A549 (cell line): ENCODE measurements around the gene FLVCR2. TPM values are rescaled to one million over a fixed set of nuclear protein-coding genes. Genes with fewer than 3 reads are reported as not detected.
A peak's percentile ranks its signal among the peaks of the same experiment; 100 is the strongest.

Source experiments
- ATAC-seq, 2 experiments: fragments of 200-7000 bp in 1 of 2; fragments of >200 bp in 1 of 2; cut with Nextera tagmentation in 1 of 2; cut with Tn5 transposase in 1 of 2; 3 replicates each; pipeline versions ENCODE4 v1.8.0 to v1.9.1; 2018 to 2020; ENCODE audit warnings: mild to moderate bottlenecking in 1 of 2, moderate library complexity in 1 of 2
- CTCF ChIA-PET: fragments of 300-600 bp; sonication (Branson Sonifier 250); formaldehyde crosslinking; extraction: SDS; loops from one replicate; lab custom pipeline; 2021; ENCODE audit warnings: antibody characterized with exemption, inconsistent platforms; lab: Yijun Ruan, JAX
- POLR2A ChIA-PET: fragments of 350-600 bp; formaldehyde crosslinking; extraction: SDS; loops from one replicate; lab custom pipeline; 2021; ENCODE audit warnings: antibody characterized with exemption, inconsistent platforms; lab: Yijun Ruan, JAX
- DNase-seq, 2 experiments: peaks; one replicate each; pipeline versions ENCODE4 v3.0.0 to v3.0.0-alpha.2; 2011 to 2016; ENCODE audit warnings: low read depth in 1 of 2, low spot score in 1 of 2
- FAIRE-seq: peaks from 2 replicates; lab custom pipeline; 2011; peaks lifted over from hg19 to GRCh38; lab: Jason Lieb, UNC
- H3K27ac ChIP-seq, 2 experiments: fragments of >200 bp; sonication (Bioruptor Twin); formaldehyde crosslinking; 3 replicates each; pipeline ENCODE4 v1.5.1; 2016 to 2017
- H3K4me1 ChIP-seq: fragments of >200 bp; sonication (Bioruptor Twin); formaldehyde crosslinking; 3 replicates; pipeline ENCODE4 v1.6.1; 2016
- H3K4me2 ChIP-seq: fragments of >200 bp; sonication (Bioruptor Twin); formaldehyde crosslinking; 3 replicates; pipeline ENCODE4 v1.6.1; 2016
- H3K4me3 ChIP-seq: fragments of >200 bp; sonication (Bioruptor Twin); formaldehyde crosslinking; 3 replicates; pipeline ENCODE4 v1.5.1; 2016
- H3K9me3 ChIP-seq: fragments of >200 bp; sonication (Bioruptor Twin); formaldehyde crosslinking; 3 replicates; pipeline ENCODE4 v1.6.1; 2016
- CBX2 ChIP-seq: fragments of 200-600 bp; sonication (generic); IDR thresholded peaks from 2 replicates; pipeline ENCODE4 v1.6.1; 2016; ENCODE audit warnings: low read depth, mild to moderate bottlenecking, borderline replicate concordance
- CBX8 ChIP-seq: fragments of 200-600 bp; sonication (generic); IDR thresholded peaks from 2 replicates; pipeline ENCODE4 v1.6.1; 2016
- CEBPB ChIP-seq, 2 experiments: fragments of >200 bp in 1 of 2; sonication (Bioruptor Twin) in 1 of 2; formaldehyde crosslinking in 1 of 2; IDR thresholded peaks; 2 replicates each; pipeline ENCODE4 v1.6.1; 2012 to 2016
- CHD2 ChIP-seq: fragments of 150-350 bp; IDR thresholded peaks from 2 replicates; pipeline ENCODE4 v1.6.1; 2014; ENCODE audit warnings: low read length; ENCODE audit not compliant: partially characterized antibody
- EHF ChIP-seq: fragments of 250-450 bp; sonication (Bioruptor Pico); IDR thresholded peaks from 2 replicates; pipeline ENCODE4 v1.5.0; 2020; ENCODE audit warnings: mild to moderate bottlenecking
- EHMT2 ChIP-seq: fragments of 200-600 bp; sonication (generic); IDR thresholded peaks from 2 replicates; pipeline ENCODE4 v1.6.1; 2016; ENCODE audit warnings: antibody characterized with exemption, low read depth, mild to moderate bottlenecking, moderate library complexity
- EP300 ChIP-seq, 2 experiments: fragments of >200 bp; sonication (Bioruptor Twin); formaldehyde crosslinking; IDR thresholded peaks; 2 replicates in 1 of 2; 3 replicates in 1 of 2; pipeline ENCODE4 v1.6.1; 2016 to 2017
- ESRRA ChIP-seq: fragments of 150-350 bp; IDR thresholded peaks from 2 replicates; pipeline ENCODE4 v1.6.1; 2014; ENCODE audit warnings: mild to moderate bottlenecking, low read length, borderline replicate concordance
- GATA3 ChIP-seq: IDR thresholded peaks from 2 replicates; pipeline ENCODE4 v1.6.1; 2012; ENCODE audit warnings: borderline replicate concordance
- HOXA7 ChIP-seq: fragments of 250-450 bp; sonication (Bioruptor Pico); IDR thresholded peaks from 2 replicates; pipeline ENCODE4 v1.5.0; 2020; ENCODE audit warnings: mild to moderate bottlenecking, moderate library complexity
- HOXB13 ChIP-seq: fragments of 250-450 bp; sonication (Bioruptor Pico); IDR thresholded peaks from 2 replicates; pipeline ENCODE4 v1.5.0; 2020; ENCODE audit warnings: low read depth, mild to moderate bottlenecking, moderate library complexity
- HOXB5 ChIP-seq: fragments of 250-450 bp; sonication (Bioruptor Pico); IDR thresholded peaks from 2 replicates; pipeline ENCODE4 v1.5.0; 2020; ENCODE audit warnings: mild to moderate bottlenecking, moderate library complexity
- JUN ChIP-seq, 2 experiments: fragments of >200 bp; sonication (Bioruptor Twin); formaldehyde crosslinking; IDR thresholded peaks; 2 replicates in 1 of 2; 3 replicates in 1 of 2; pipeline ENCODE4 v1.6.1; 2016 to 2017
- KDM1A ChIP-seq: fragments of 200-600 bp; sonication (generic); IDR thresholded peaks from 2 replicates; pipeline ENCODE4 v1.6.1; 2016; ENCODE audit warnings: low read depth, mild to moderate bottlenecking
- KDM5A ChIP-seq: fragments of 200-600 bp; sonication (generic); IDR thresholded peaks from 2 replicates; pipeline ENCODE4 v1.6.1; 2016; ENCODE audit warnings: antibody characterized with exemption, mild to moderate bottlenecking
- MAFK ChIP-seq: fragments of 450-650 bp; IDR thresholded peaks from 2 replicates; pipeline ENCODE4 v1.6.1; 2014; ENCODE audit not compliant: partially characterized antibody
- NFE2L2 ChIP-seq: fragments of 150-350 bp; conservative IDR thresholded peaks from 2 replicates; pipeline ENCODE4 v1.6.1; 2014; ENCODE audit warnings: low read length
- NR3C1 ChIP-seq: fragments of >200 bp; sonication (Bioruptor Twin); formaldehyde crosslinking; IDR thresholded peaks from 3 replicates; pipeline ENCODE4 v1.6.1; 2017
- RAD21 ChIP-seq, 2 experiments: fragments of >200 bp in 1 of 2; sonication (Bioruptor Twin) in 1 of 2; formaldehyde crosslinking in 1 of 2; IDR thresholded peaks in 1 of 2; conservative IDR thresholded peaks in 1 of 2; 2 replicates in 1 of 2; 3 replicates in 1 of 2; pipeline ENCODE4 v1.6.1; 2012 to 2018; ENCODE audit warnings: inconsistent platforms in 1 of 2
- RARB ChIP-seq: fragments of 250-450 bp; sonication (Bioruptor Pico); IDR thresholded peaks from 2 replicates; pipeline ENCODE4 v1.8.0; 2021; ENCODE audit warnings: mild to moderate bottlenecking, moderate library complexity
- RNF2 ChIP-seq: fragments of 200-600 bp; sonication (generic); IDR thresholded peaks from 2 replicates; pipeline ENCODE4 v1.6.1; 2016; ENCODE audit warnings: low read depth, mild to moderate bottlenecking, antibody characterized with exemption, moderate library complexity, borderline replicate concordance
- SMC3 ChIP-seq: fragments of >200 bp; sonication (Bioruptor Twin); formaldehyde crosslinking; IDR thresholded peaks from 3 replicates; pipeline ENCODE4 v1.6.1; 2018; ENCODE audit warnings: inconsistent platforms
- SREBF2 ChIP-seq: fragments of 450-650 bp; IDR thresholded peaks from 2 replicates; pipeline ENCODE4 v1.6.1; 2014; ENCODE audit warnings: mild to moderate bottlenecking, moderate library complexity
- TFCP2L1 ChIP-seq: fragments of 250-450 bp; sonication (Bioruptor Pico); IDR thresholded peaks from 2 replicates; pipeline ENCODE4 v1.5.0; 2021; ENCODE audit warnings: mild to moderate bottlenecking
- ZC3H11A ChIP-seq: fragments of 450-650 bp; IDR thresholded peaks from 2 replicates; pipeline ENCODE4 v1.6.1; 2014; ENCODE audit warnings: antibody characterized with exemption, mild to moderate bottlenecking
- ZNF302 ChIP-seq: fragments of 250-450 bp; sonication (Bioruptor Pico); IDR thresholded peaks from 2 replicates; pipeline ENCODE4 v1.9.0; 2021; ENCODE audit warnings: inconsistent platforms, mild to moderate bottlenecking, moderate library complexity
- WGBS: methylation state at CpG from one replicate; pipeline ENCODE4 v1.1.6; 2017; ENCODE audit errors: missing lambda C conversion rate; 5-methylcytosine and 5-hydroxymethylcytosine counted together
- polyA plus RNA-seq, 4 experiments: library from polyadenylated mRNA; depleted of rRNA in 3 of 4; stranded (reverse); fragments of >200 nt; fragmentation: RNase III in 1 of 4; extraction: RNeasy Plus Mini Kit Qiagen cat#74134 plus additional on column Dnase treatment in 1 of 4; gene quantifications; 2 replicates in 3 of 4; 3 replicates in 1 of 4; pipeline ENCODE4 v1.2.3, GENCODE V29; 2011 to 2017
- TF ChIP-seq, protein P1 (sequence below): fragments of >200 bp; sonication (Bioruptor Twin); formaldehyde crosslinking; IDR thresholded peaks from 2 replicates; pipeline ENCODE4 v1.6.1; 2016
- TF ChIP-seq, protein P2 (sequence below): IDR thresholded peaks from 2 replicates; pipeline ENCODE4 v1.6.1; 2012; ENCODE audit warnings: low read depth, borderline replicate concordance
- TF ChIP-seq, protein P3 (sequence below): fragments of 150-350 bp; IDR thresholded peaks from 2 replicates; pipeline ENCODE4 v1.6.1; 2014; ENCODE audit warnings: low read depth, mild to moderate bottlenecking, low read length
- TF ChIP-seq, protein P4 (sequence below): fragments of >200 bp; sonication (Bioruptor Twin); formaldehyde crosslinking; IDR thresholded peaks from 3 replicates; pipeline ENCODE4 v1.5.1; 2016
- TF ChIP-seq, protein P5 (sequence below): fragments of 250-450 bp; sonication (Bioruptor Pico); IDR thresholded peaks from 2 replicates; pipeline ENCODE4 v1.5.0; 2020; ENCODE audit warnings: low read depth, mild to moderate bottlenecking, moderate library complexity
- TF ChIP-seq, protein P6 (sequence below): fragments of >200 bp; sonication (Bioruptor Twin); formaldehyde crosslinking; IDR thresholded peaks from 3 replicates; pipeline ENCODE4 v1.6.1; 2016
- TF ChIP-seq, protein P7 (sequence below): fragments of 200-600 bp; sonication (generic); IDR thresholded peaks from 2 replicates; pipeline ENCODE4 v1.6.1; 2016; ENCODE audit warnings: antibody characterized with exemption, mild to moderate bottlenecking, moderate library complexity

FLVCR2 gene
- polyA plus RNA-seq, 2 of the 4 experiments (the other 2 are of a cell fraction) = 3.8 to 3.9 TPM

DNA sequence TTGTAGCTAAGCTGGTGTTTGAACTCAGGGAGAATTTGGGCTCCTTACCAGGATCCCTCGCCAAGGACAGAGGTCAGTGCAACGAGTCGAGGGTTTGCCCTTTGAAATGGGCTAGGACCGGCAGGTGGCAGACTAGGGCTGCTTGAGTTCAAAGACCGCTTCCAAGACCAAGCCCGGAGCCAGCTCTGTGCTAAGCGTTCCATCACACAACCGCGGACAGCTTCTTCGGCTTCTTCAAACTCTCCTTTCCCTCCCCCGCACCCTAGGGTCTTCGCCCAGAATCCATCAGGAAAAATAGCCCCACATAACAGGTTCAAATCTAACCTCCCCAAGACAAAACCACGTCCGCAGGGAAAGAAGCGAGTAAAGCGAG, 705 bp upstream of the FLVCR2 start:
- Histone ChIP-seq H3K4me1 (peaks cover 8% of the 10 kb centered on the region), H3K27ac (peak overlapping the region; percentile 75 to 79), H3K4me3 (peak overlapping the region; percentile 53), H3K4me2 (peak overlapping the region; percentile 93), H3K9me3 (no peaks in the 10 kb centered on the region)
- CTCF ChIA-PET = interaction anchor here (0.6 to 13.7 kb wide), 65 partner anchors 9 to 652 kb away, joined by 3 to 546 read pairs (median 4); partner anchors contain the start of genes ERG28, TGFB3 and TTLL5
- under 1% methylated on average over 16 of the region's 16 CpGs for WGBS
- POLR2A ChIA-PET = interaction anchor here (1.0 to 2.2 kb wide), 7 partner anchors 18 to 126 kb away, joined by 3 to 14 read pairs (median 7); partner anchors contain the start of genes ERG28 and TTLL5
- no peak for FAIRE-seq
- peak; percentile 86 to 90 for DNase-seq
- peak; percentile 90 to 96 for ATAC-seq
- no peak for TF ChIP-seq NFE2L2
- no peak for TF ChIP-seq JUN (IDR thresholded peaks at IDR 0.05)
- TF ChIP-seq, protein P1, sequence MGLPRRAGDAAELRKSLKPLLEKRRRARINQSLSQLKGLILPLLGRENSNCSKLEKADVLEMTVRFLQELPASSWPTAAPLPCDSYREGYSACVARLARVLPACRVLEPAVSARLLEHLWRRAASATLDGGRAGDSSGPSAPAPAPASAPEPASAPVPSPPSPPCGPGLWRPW = no peak
- TF ChIP-seq, protein P2, sequence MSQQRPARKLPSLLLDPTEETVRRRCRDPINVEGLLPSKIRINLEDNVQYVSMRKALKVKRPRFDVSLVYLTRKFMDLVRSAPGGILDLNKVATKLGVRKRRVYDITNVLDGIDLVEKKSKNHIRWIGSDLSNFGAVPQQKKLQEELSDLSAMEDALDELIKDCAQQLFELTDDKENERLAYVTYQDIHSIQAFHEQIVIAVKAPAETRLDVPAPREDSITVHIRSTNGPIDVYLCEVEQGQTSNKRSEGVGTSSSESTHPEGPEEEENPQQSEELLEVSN = peak; percentile 10; the same call in 1 of the 2 replicates
- TF ChIP-seq RNF2 = no peak
- TF ChIP-seq EP300 (IDR thresholded peaks at IDR 0.05) = no peak
- TF ChIP-seq, protein P3, sequence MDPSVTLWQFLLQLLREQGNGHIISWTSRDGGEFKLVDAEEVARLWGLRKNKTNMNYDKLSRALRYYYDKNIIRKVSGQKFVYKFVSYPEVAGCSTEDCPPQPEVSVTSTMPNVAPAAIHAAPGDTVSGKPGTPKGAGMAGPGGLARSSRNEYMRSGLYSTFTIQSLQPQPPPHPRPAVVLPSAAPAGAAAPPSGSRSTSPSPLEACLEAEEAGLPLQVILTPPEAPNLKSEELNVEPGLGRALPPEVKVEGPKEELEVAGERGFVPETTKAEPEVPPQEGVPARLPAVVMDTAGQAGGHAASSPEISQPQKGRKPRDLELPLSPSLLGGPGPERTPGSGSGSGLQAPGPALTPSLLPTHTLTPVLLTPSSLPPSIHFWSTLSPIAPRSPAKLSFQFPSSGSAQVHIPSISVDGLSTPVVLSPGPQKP = no peak
- no peak for TF ChIP-seq ZC3H11A
- TF ChIP-seq HOXB5 (CRISPR knock-in tag) = no peak
- no peak for TF ChIP-seq EHMT2
- TF ChIP-seq ZNF302 (CRISPR knock-in tag) = no peak
- peak; percentile 74 for TF ChIP-seq ESRRA
- TF ChIP-seq GATA3 = no peak
- TF ChIP-seq, protein P4, sequence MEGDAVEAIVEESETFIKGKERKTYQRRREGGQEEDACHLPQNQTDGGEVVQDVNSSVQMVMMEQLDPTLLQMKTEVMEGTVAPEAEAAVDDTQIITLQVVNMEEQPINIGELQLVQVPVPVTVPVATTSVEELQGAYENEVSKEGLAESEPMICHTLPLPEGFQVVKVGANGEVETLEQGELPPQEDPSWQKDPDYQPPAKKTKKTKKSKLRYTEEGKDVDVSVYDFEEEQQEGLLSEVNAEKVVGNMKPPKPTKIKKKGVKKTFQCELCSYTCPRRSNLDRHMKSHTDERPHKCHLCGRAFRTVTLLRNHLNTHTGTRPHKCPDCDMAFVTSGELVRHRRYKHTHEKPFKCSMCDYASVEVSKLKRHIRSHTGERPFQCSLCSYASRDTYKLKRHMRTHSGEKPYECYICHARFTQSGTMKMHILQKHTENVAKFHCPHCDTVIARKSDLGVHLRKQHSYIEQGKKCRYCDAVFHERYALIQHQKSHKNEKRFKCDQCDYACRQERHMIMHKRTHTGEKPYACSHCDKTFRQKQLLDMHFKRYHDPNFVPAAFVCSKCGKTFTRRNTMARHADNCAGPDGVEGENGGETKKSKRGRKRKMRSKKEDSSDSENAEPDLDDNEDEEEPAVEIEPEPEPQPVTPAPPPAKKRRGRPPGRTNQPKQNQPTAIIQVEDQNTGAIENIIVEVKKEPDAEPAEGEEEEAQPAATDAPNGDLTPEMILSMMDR = peak; percentile 86
- TF ChIP-seq, protein P5, sequence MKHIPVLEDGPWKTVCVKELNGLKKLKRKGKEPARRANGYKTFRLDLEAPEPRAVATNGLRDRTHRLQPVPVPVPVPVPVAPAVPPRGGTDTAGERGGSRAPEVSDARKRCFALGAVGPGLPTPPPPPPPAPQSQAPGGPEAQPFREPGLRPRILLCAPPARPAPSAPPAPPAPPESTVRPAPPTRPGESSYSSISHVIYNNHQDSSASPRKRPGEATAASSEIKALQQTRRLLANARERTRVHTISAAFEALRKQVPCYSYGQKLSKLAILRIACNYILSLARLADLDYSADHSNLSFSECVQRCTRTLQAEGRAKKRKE (CRISPR knock-in tag) = no peak; the same call in 1 of the 2 replicates
- no peak for TF ChIP-seq HOXA7 (CRISPR knock-in tag)
- TF ChIP-seq HOXB13 = no peak
- no peak for TF ChIP-seq EHF (CRISPR knock-in tag)
- TF ChIP-seq CEBPB (IDR thresholded peaks at IDR 0.05) = no peak
- no peak for TF ChIP-seq CBX2
- TF ChIP-seq CHD2 = no peak
- TF ChIP-seq SREBF2 = no peak
- TF ChIP-seq, protein P6, sequence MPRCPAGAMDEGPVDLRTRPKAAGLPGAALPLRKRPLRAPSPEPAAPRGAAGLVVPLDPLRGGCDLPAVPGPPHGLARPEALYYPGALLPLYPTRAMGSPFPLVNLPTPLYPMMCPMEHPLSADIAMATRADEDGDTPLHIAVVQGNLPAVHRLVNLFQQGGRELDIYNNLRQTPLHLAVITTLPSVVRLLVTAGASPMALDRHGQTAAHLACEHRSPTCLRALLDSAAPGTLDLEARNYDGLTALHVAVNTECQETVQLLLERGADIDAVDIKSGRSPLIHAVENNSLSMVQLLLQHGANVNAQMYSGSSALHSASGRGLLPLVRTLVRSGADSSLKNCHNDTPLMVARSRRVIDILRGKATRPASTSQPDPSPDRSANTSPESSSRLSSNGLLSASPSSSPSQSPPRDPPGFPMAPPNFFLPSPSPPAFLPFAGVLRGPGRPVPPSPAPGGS = no peak
- no peak for TF ChIP-seq NR3C1
- peak; percentile 92 to 93 for TF ChIP-seq RAD21 (conservative IDR thresholded peaks at IDR 0.05 in 1 of 2, IDR thresholded peaks at IDR 0.05 in 1 of 2)
- TF ChIP-seq KDM5A = no peak
- TF ChIP-seq SMC3 = peak; percentile 95
- TF ChIP-seq KDM1A = no peak
- TF ChIP-seq MAFK = no peak
- TF ChIP-seq TFCP2L1 (CRISPR knock-in tag) = no peak
- TF ChIP-seq CBX8 = no peak
- TF ChIP-seq RARB (CRISPR knock-in tag) = no peak
- TF ChIP-seq, protein P7, sequence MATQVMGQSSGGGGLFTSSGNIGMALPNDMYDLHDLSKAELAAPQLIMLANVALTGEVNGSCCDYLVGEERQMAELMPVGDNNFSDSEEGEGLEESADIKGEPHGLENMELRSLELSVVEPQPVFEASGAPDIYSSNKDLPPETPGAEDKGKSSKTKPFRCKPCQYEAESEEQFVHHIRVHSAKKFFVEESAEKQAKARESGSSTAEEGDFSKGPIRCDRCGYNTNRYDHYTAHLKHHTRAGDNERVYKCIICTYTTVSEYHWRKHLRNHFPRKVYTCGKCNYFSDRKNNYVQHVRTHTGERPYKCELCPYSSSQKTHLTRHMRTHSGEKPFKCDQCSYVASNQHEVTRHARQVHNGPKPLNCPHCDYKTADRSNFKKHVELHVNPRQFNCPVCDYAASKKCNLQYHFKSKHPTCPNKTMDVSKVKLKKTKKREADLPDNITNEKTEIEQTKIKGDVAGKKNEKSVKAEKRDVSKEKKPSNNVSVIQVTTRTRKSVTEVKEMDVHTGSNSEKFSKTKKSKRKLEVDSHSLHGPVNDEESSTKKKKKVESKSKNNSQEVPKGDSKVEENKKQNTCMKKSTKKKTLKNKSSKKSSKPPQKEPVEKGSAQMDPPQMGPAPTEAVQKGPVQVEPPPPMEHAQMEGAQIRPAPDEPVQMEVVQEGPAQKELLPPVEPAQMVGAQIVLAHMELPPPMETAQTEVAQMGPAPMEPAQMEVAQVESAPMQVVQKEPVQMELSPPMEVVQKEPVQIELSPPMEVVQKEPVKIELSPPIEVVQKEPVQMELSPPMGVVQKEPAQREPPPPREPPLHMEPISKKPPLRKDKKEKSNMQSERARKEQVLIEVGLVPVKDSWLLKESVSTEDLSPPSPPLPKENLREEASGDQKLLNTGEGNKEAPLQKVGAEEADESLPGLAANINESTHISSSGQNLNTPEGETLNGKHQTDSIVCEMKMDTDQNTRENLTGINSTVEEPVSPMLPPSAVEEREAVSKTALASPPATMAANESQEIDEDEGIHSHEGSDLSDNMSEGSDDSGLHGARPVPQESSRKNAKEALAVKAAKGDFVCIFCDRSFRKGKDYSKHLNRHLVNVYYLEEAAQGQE = no peak
